Stomach (tissue), 4 donors: ENCODE data around the gene KRT7.

Source experiments
- POLR2A ChIP-seq, 4 donors: fragments of 450-650 bp; IDR thresholded peaks; one replicate each; pipeline ENCODE4 v1.6.1; 2016; ENCODE audit warnings: antibody characterized with exemption in 4 of 4, control low read depth in 2 of 4, mild to moderate bottlenecking in 1 of 4, moderate library complexity in 1 of 4
- POLR2AphosphoS5 ChIP-seq, 3 donors: sonication (generic); formaldehyde crosslinking; IDR thresholded peaks; one replicate each; pipeline ENCODE4 v1.6.1; 2016; ENCODE audit warnings: antibody characterized with exemption in 3 of 3
- TF ChIP-seq, protein P1 (sequence below), 7 experiments: fragments of 450-650 bp in 4 of 7; fragments of 200-600 bp in 3 of 7; sonication (generic) in 3 of 7; IDR thresholded peaks; one replicate each; pipeline ENCODE4 v1.5.1; 2016 to 2019; ENCODE audit warnings: antibody characterized with exemption in 7 of 7, control low read depth in 2 of 7, mild to moderate bottlenecking in 1 of 7

DNA sequence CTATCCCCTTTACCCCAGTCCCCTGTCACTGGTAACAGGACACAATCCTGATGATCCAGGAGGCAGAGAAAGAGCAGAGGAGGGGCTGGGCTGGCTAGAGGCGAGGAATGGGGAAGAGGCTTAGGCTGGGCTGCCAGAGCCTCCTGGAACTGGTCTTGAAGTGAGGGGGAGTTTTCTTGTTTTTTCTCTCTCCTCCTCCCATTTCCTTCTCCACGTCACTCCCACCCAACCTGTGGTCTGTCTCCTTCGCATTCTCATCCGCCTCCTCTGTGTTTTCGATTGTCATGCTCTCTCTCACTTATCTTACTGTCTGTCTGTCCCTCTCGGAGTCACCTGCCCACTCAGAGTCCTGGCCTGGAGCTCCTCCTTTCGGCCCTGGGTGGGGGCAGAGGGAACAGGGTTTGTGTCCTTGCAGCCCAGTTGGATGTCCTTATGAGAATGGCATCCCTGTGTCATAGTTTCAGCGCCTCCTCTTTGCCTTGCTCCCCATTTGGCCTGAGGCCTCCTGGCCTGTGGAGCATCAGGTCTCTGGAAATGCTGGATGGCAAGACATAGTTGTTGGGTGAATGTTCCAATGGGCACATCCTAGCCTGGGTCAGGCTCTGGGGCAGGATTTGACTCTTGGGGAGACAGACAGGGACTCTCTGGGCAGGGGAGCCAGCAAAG, 37.8 kb upstream of the KRT7 start:
- TF ChIP-seq POLR2AphosphoS5 (IDR thresholded peaks at IDR 0.05), result no peak
- TF ChIP-seq, protein P1, sequence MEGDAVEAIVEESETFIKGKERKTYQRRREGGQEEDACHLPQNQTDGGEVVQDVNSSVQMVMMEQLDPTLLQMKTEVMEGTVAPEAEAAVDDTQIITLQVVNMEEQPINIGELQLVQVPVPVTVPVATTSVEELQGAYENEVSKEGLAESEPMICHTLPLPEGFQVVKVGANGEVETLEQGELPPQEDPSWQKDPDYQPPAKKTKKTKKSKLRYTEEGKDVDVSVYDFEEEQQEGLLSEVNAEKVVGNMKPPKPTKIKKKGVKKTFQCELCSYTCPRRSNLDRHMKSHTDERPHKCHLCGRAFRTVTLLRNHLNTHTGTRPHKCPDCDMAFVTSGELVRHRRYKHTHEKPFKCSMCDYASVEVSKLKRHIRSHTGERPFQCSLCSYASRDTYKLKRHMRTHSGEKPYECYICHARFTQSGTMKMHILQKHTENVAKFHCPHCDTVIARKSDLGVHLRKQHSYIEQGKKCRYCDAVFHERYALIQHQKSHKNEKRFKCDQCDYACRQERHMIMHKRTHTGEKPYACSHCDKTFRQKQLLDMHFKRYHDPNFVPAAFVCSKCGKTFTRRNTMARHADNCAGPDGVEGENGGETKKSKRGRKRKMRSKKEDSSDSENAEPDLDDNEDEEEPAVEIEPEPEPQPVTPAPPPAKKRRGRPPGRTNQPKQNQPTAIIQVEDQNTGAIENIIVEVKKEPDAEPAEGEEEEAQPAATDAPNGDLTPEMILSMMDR (IDR thresholded peaks at IDR 0.05), result no peak
- no peak for TF ChIP-seq POLR2A (IDR thresholded peaks at IDR 0.05)
